Spleen (tissue), 11 donors: ENCODE results near the gene PTX4. TPM values are rescaled to one million over a fixed set of nuclear protein-coding genes. Genes with fewer than 3 reads are reported as not detected.

Source experiments
- DNase-seq: peaks from one replicate; pipeline ENCODE4 v3.0.0-alpha.2; 2020
- H3K27ac ChIP-seq, 8 donors: fragments of 200-600 bp; sonication (generic) in 7 of 8; 1 replicate in 4 of 8; 2 replicates in 4 of 8; pipeline versions ENCODE4 v1.5.0 to v1.8.0; 2016 to 2021; ENCODE audit warnings: inconsistent platforms in 4 of 8, mild to moderate bottlenecking in 4 of 8, moderate library complexity in 1 of 8
- H3K27me3 ChIP-seq, 7 donors: fragments of 200-600 bp; sonication (generic) in 6 of 7; replicated peaks in 1 of 7; 1 replicate in 4 of 7; 2 replicates in 3 of 7; pipeline versions ENCODE4 v1.5.0 to v1.8.0; 2016 to 2021; ENCODE audit warnings: inconsistent platforms in 3 of 7, mild to moderate bottlenecking in 1 of 7
- H3K36me3 ChIP-seq, 6 donors: fragments of 200-600 bp; sonication (generic) in 5 of 6; 1 replicate in 4 of 6; 2 replicates in 2 of 6; pipeline versions ENCODE4 v1.5.0 to v1.8.0; 2016 to 2021; ENCODE audit warnings: inconsistent platforms in 2 of 6
- H3K4me1 ChIP-seq, 6 donors: fragments of 200-600 bp; sonication (generic) in 5 of 6; 1 replicate in 3 of 6; 2 replicates in 3 of 6; pipeline versions ENCODE4 v1.5.0 to v1.8.0; 2016 to 2021; ENCODE audit warnings: inconsistent platforms in 3 of 6
- H3K4me3 ChIP-seq, 8 donors: fragments of 200-600 bp; sonication (generic) in 7 of 8; 1 replicate in 4 of 8; 2 replicates in 4 of 8; pipeline versions ENCODE4 v1.5.0 to v1.8.0; 2016 to 2021; ENCODE audit warnings: inconsistent platforms in 4 of 8, mild to moderate bottlenecking in 4 of 8, moderate library complexity in 2 of 8
- H3K9me3 ChIP-seq, 8 donors: fragments of 200-600 bp; sonication (generic) in 7 of 8; 1 replicate in 4 of 8; 2 replicates in 4 of 8; pipeline versions ENCODE4 v1.5.0 to v1.8.0; 2016 to 2021; ENCODE audit warnings: inconsistent platforms in 4 of 8
- CTCF ChIP-seq, 11 experiments: fragments of 200-600 bp in 7 of 11; fragments of 450-650 bp in 4 of 11; sonication (generic) in 4 of 11; IDR thresholded peaks in 8 of 11; conservative IDR thresholded peaks in 3 of 11; 1 replicate in 7 of 11; 2 replicates in 4 of 11; pipeline versions ENCODE4 v1.4.0 to v1.8.0; 2016 to 2021; ENCODE audit warnings: antibody characterized with exemption in 11 of 11, inconsistent platforms in 4 of 11, mild to moderate bottlenecking in 1 of 11
- POLR2A ChIP-seq, 3 donors: fragments of 450-650 bp; IDR thresholded peaks; one replicate each; pipeline ENCODE4 v1.5.1; 2017; ENCODE audit warnings: antibody characterized with exemption in 3 of 3, mild to moderate bottlenecking in 1 of 3
- POLR2AphosphoS5 ChIP-seq, 3 donors: sonication (generic); formaldehyde crosslinking; IDR thresholded peaks; one replicate each; pipeline ENCODE4 v1.5.1; 2017; ENCODE audit warnings: antibody characterized with exemption in 3 of 3
- WGBS, 5 donors: extraction: QIAGEN DNeasy Blood & Tissue Kit in 3 of 5; methylation state at CpG; one replicate each; pipeline versions ENCODE4 v1.1.5 to v1.1.7; 2013 to 2018; 5-methylcytosine and 5-hydroxymethylcytosine counted together
- intact Hi-C: fragments of 100-400 bp; cut with DNase I; formaldehyde crosslinking; loops from one replicate; pipeline ENCODE4 v1.15.0; 2023; ENCODE audit warnings: low total_unique reads
- polyA plus RNA-seq, 3 donors: library from polyadenylated mRNA; stranded (reverse); fragments of 200-250 nt; gene quantifications; one replicate each; pipeline ENCODE4 v1.2.1, GENCODE V29; 2013
- total RNA-seq, 7 donors: library from RNA; depleted of rRNA in 3 of 7; stranded (reverse); fragments of >200 nt in 3 of 7; fragmentation: NEBNext Ultra II Directional in 4 of 7; extraction: Animal tissue kit (Norgen Biotek cat#: 25700) in 4 of 7; gene quantifications; one replicate each; pipeline versions ENCODE4 v1.1.0 to v1.2.1, GENCODE V29; 2016 to 2021
- donor health status: healthy with polysubstance abuse.
- donor health status: DM: no; HTN: no; CAD: no; lungs with moderate emphysema.
- donor health status: DM: no; HTN: no; CAD: no.
- donor health status: Bipolar disorder and iron deficiency.
- donor health status: healthy.
- donor health status: DM: no; HTN: no; CAD: no.
- donor health status: DM: yes; HTN: yes; CAD: no.

PTX4 gene
- total and polyA plus RNA-seq, 10 donors = 0.03 to 0.85 (median 0.44) TPM; not detected in 3

GRCh38 chr16:1438229-1439057, 50.3 kb downstream of the PTX4 start:
- Histone ChIP-seq H3K9me3 (no peaks in the 10 kb centered on the region), H3K27me3 (peaks cover 0 to 5% (median 0%) of the 10 kb centered on the region in 7 donors), H3K4me1 (peaks cover 0 to 5% (median 0%) of the 10 kb centered on the region in 6 donors), H3K4me3 (no peak overlapping the region), H3K36me3 (peaks cover 0 to 64% (median 6%) of the 10 kb centered on the region in 6 donors), H3K27ac (no peak overlapping the region)
- WGBS, 5 donors = 84 to 87% (median 85%) methylated on average over 19 to 35 of the region's 35 CpGs
- intact Hi-C loops = no loop called here
- no peak for TF ChIP-seq POLR2A (IDR thresholded peaks at IDR 0.05)
- no peak for TF ChIP-seq CTCF (IDR thresholded peaks at IDR 0.05 in 8 of 11, conservative IDR thresholded peaks at IDR 0.05 in 3 of 11)
- no peak for TF ChIP-seq POLR2AphosphoS5 (IDR thresholded peaks at IDR 0.05)
- DNase-seq = no peak

GRCh38 chr16:1437606-1438005, 51.1 kb downstream of the PTX4 start:
- no peak for DNase-seq
- Histone ChIP-seq H3K4me3 (no peak overlapping the region), H3K36me3 (peaks cover 0 to 62% (median 6%) of the 10 kb centered on the region in 6 donors), H3K27ac (no peak overlapping the region), H3K27me3 (peaks cover 0 to 13% (median 0%) of the 10 kb centered on the region in 7 donors), H3K9me3 (no peaks in the 10 kb centered on the region), H3K4me1 (peaks cover 0 to 13% (median 2%) of the 10 kb centered on the region in 6 donors)
- WGBS, 5 donors = 87 to 100% (median 93%) methylated on average over 1 to 22 of the region's 22 CpGs
- intact Hi-C loops = no loop called here
- TF ChIP-seq POLR2A (IDR thresholded peaks at IDR 0.05) (no peak), POLR2AphosphoS5 (IDR thresholded peaks at IDR 0.05) (no peak), CTCF (IDR thresholded peaks at IDR 0.05 in 8 of 11, conservative IDR thresholded peaks at IDR 0.05 in 3 of 11) (no peak)

GRCh38 chr16:1436731-1437355, 51.9 kb downstream of the PTX4 start:
- intact Hi-C loops = no loop called here
- Histone ChIP-seq H3K27me3 (peaks cover 0 to 21% (median 0%) of the 10 kb centered on the region in 7 donors), H3K36me3 (peaks cover 0 to 57% (median 6%) of the 10 kb centered on the region in 6 donors), H3K4me1 (peaks cover 0 to 21% (median 2%) of the 10 kb centered on the region in 6 donors), H3K27ac (no peak overlapping the region), H3K9me3 (no peaks in the 10 kb centered on the region), H3K4me3 (no peak overlapping the region)
- no peak for DNase-seq
- TF ChIP-seq POLR2AphosphoS5 (IDR thresholded peaks at IDR 0.05) = no peak
- TF ChIP-seq POLR2A (IDR thresholded peaks at IDR 0.05) = no peak
- TF ChIP-seq CTCF (IDR thresholded peaks at IDR 0.05 in 8 of 11, conservative IDR thresholded peaks at IDR 0.05 in 3 of 11) = no peak
- 85 to 91% (median 88%) methylated on average over 44 to 47 of the region's 47 CpGs for WGBS, 5 donors
